ENCODE results near the gene ATP6V0B.

Gene ATP6V0B

GRCh38 chr1:43993206-43993914 lies 18.6 kb downstream of the ATP6V0B start:
- no peak overlapping the region for H3K9ac ChIP-seq (ENCODE audit: low read depth, low read length, poor library complexity, severe bottlenecking)
- no peaks in the 10 kb centered on the region for H3K9me3 ChIP-seq (ENCODE audit: insufficient read depth, low read depth, low read length)
- H3K36me3 ChIP-seq (ENCODE audit: insufficient read depth, low read length) = no peaks in the 10 kb centered on the region
- TF ChIP-seq EZH2phosphoT487 (IDR thresholded peaks at IDR 0.05; ENCODE audit: borderline replicate concordance) = no peak
- no peak for TF ChIP-seq CTCF (conservative IDR thresholded peaks at IDR 0.05; ENCODE audit: low read length)
- no peaks in the 10 kb centered on the region for H3K79me2 ChIP-seq (ENCODE audit: insufficient read depth, low read length)
- no peaks in the 10 kb centered on the region for H4K20me1 ChIP-seq (ENCODE audit: insufficient read depth, low read length, poor library complexity, severe bottlenecking)
- no peaks in the 10 kb centered on the region for H3F3A ChIP-seq (ENCODE audit: low read depth)
- no peak overlapping the region for H3K4me2 ChIP-seq (ENCODE audit: low read depth, low read length, poor library complexity, severe bottlenecking)
- H2AFZ ChIP-seq (ENCODE audit: low read length) = no peak overlapping the region
- H3K4me1 ChIP-seq (ENCODE audit: insufficient read depth, low read length, poor library complexity, severe bottlenecking) = peaks cover 10% of the 10 kb centered on the region
- no peaks in the 10 kb centered on the region for H3K27me3 ChIP-seq (ENCODE audit: insufficient read depth, low read length, poor library complexity, severe bottlenecking)
- no peak overlapping the region for H3K4me3 ChIP-seq (ENCODE audit: low read length, poor library complexity, severe bottlenecking)
- no peaks in the 10 kb centered on the region for H3K9me2 ChIP-seq (replicated peaks; ENCODE audit: low read depth, low read length)

- H2AFZ ChIP-seq (ENCODE audit: low read length) = no peak overlapping the region
- H3F3A ChIP-seq (ENCODE audit: low read depth) = no peaks in the 10 kb centered on the region
- no peaks in the 10 kb centered on the region for H3K9me2 ChIP-seq (replicated peaks; ENCODE audit: low read depth, low read length)
- no peak overlapping the region for H3K9ac ChIP-seq (ENCODE audit: low read depth, low read length, poor library complexity, severe bottlenecking)
- no peaks in the 10 kb centered on the region for H3K79me2 ChIP-seq (ENCODE audit: insufficient read depth, low read length)
- H3K36me3 ChIP-seq (ENCODE audit: insufficient read depth, low read length) = no peaks in the 10 kb centered on the region
- H3K27me3 ChIP-seq (ENCODE audit: insufficient read depth, low read length, poor library complexity, severe bottlenecking) = no peaks in the 10 kb centered on the region
- no peak overlapping the region for H3K4me2 ChIP-seq (ENCODE audit: low read depth, low read length, poor library complexity, severe bottlenecking)
- TF ChIP-seq EZH2phosphoT487 (IDR thresholded peaks at IDR 0.05; ENCODE audit: borderline replicate concordance) (no peak), CTCF (conservative IDR thresholded peaks at IDR 0.05; ENCODE audit: low read length) (no peak)
- H4K20me1 ChIP-seq (ENCODE audit: insufficient read depth, low read length, poor library complexity, severe bottlenecking) = no peaks in the 10 kb centered on the region
- peaks cover 10% of the 10 kb centered on the region for H3K4me1 ChIP-seq (ENCODE audit: insufficient read depth, low read length, poor library complexity, severe bottlenecking)
- no peak overlapping the region for H3K4me3 ChIP-seq (ENCODE audit: low read length, poor library complexity, severe bottlenecking)
- H3K9me3 ChIP-seq (ENCODE audit: insufficient read depth, low read depth, low read length) = no peaks in the 10 kb centered on the region
Measured at GRCh38 chr1:43994071-43994470, 19.3 kb downstream of the ATP6V0B start.

GRCh38 chr1:43994794-43995790 lies 20.3 kb downstream of the ATP6V0B start:
- Histone ChIP-seq H2AFZ (ENCODE audit: low read length) (no peak overlapping the region), H3F3A (ENCODE audit: low read depth) (no peaks in the 10 kb centered on the region), H3K9me3 (ENCODE audit: insufficient read depth, low read depth, low read length) (no peaks in the 10 kb centered on the region), H3K79me2 (ENCODE audit: insufficient read depth, low read length) (no peaks in the 10 kb centered on the region), H3K4me1 (ENCODE audit: insufficient read depth, low read length, poor library complexity, severe bottlenecking) (peaks cover 10% of the 10 kb centered on the region), H3K9ac (ENCODE audit: low read depth, low read length, poor library complexity, severe bottlenecking) (no peak overlapping the region), H3K9me2 (replicated peaks; ENCODE audit: low read depth, low read length) (no peaks in the 10 kb centered on the region), H3K27me3 (ENCODE audit: insufficient read depth, low read length, poor library complexity, severe bottlenecking) (no peaks in the 10 kb centered on the region), H4K20me1 (ENCODE audit: insufficient read depth, low read length, poor library complexity, severe bottlenecking) (no peaks in the 10 kb centered on the region), H3K36me3 (ENCODE audit: insufficient read depth, low read length) (no peaks in the 10 kb centered on the region), H3K4me3 (ENCODE audit: low read length, poor library complexity, severe bottlenecking) (no peak overlapping the region), H3K4me2 (ENCODE audit: low read depth, low read length, poor library complexity, severe bottlenecking) (no peak overlapping the region)
- TF ChIP-seq CTCF (conservative IDR thresholded peaks at IDR 0.05; ENCODE audit: low read length) (peak; percentile 63), EZH2phosphoT487 (IDR thresholded peaks at IDR 0.05; ENCODE audit: borderline replicate concordance) (no peak)

All from Loucy (cell line).